ENCODE results near the gene CAPRIN2.

Gene CAPRIN2

DNA sequence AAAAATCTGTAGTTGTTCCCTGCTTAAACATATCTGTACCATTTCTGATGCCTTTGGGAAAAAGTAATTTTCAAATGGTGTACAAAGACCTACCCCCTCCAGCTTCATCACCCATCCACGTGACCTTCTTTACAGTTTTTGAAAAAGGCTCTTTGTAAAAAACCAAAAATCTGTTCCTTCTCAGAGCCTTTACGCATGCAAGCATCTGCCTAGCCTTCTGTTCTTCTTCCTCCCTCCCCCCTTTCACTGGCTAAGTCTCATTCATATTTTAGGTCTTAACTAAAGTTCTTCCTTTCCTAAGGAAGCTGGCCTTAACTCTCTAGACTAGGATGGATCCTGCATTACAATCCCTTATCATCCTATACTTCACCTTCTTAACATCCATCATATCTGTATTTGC lies 10.4 kb downstream of the CAPRIN2 start:
- TF ChIP-seq, protein P1, sequence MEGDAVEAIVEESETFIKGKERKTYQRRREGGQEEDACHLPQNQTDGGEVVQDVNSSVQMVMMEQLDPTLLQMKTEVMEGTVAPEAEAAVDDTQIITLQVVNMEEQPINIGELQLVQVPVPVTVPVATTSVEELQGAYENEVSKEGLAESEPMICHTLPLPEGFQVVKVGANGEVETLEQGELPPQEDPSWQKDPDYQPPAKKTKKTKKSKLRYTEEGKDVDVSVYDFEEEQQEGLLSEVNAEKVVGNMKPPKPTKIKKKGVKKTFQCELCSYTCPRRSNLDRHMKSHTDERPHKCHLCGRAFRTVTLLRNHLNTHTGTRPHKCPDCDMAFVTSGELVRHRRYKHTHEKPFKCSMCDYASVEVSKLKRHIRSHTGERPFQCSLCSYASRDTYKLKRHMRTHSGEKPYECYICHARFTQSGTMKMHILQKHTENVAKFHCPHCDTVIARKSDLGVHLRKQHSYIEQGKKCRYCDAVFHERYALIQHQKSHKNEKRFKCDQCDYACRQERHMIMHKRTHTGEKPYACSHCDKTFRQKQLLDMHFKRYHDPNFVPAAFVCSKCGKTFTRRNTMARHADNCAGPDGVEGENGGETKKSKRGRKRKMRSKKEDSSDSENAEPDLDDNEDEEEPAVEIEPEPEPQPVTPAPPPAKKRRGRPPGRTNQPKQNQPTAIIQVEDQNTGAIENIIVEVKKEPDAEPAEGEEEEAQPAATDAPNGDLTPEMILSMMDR (IDR thresholded peaks at IDR 0.05) = no peak
- intact Hi-C loops (cut with DNase I; ENCODE audit: low total_unique reads) = no loop called here

DNA sequence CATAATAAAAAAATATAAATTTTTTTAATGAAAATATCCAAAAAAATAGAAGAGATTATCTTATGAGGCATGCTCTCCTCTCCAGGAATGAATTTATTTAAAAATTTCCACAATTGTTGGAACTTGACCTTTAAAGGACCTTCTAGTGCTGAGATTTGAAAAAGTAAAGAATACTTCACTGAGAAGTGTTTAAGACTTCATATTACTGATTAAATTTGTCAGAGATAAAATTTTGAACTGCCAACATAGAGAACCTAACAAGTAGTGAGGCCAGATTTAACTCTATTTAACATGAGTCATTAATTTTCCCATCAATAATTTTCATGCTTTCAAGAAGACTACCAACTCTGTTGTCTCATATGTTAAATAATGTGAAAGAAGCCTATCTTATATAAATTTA lies 14.5 kb downstream of the CAPRIN2 start:
- no peaks in the 10 kb centered on the region for H3K9me3 ChIP-seq
- intact Hi-C loops (cut with DNase I; ENCODE audit: low total_unique reads) = no loop called here
- H3K36me3 ChIP-seq = peaks cover 14 to 27% (median 22%) of the 10 kb centered on the region in 3 donors
- DNase-seq = no peak
- no peak overlapping the region for H3K27ac ChIP-seq
- TF ChIP-seq, protein P1 (IDR thresholded peaks at IDR 0.05) = no peak
- no peak overlapping the region for H3K4me3 ChIP-seq
- H3K27me3 ChIP-seq = no peaks in the 10 kb centered on the region
- H3K4me1 ChIP-seq = no peaks in the 10 kb centered on the region

More for the DNA sequence above, 10.4 kb downstream of the CAPRIN2 start:
- Histone ChIP-seq H3K9me3 (no peaks in the 10 kb centered on the region), H3K27ac (no peak overlapping the region), H3K36me3 (peaks cover 0 to 28% (median 15%) of the 10 kb centered on the region in 3 donors), H3K27me3 (no peaks in the 10 kb centered on the region), H3K4me3 (no peak overlapping the region), H3K4me1 (peaks cover 0 to 2% (median 0%) of the 10 kb centered on the region in 4 donors)
- no peak for DNase-seq

DNA sequence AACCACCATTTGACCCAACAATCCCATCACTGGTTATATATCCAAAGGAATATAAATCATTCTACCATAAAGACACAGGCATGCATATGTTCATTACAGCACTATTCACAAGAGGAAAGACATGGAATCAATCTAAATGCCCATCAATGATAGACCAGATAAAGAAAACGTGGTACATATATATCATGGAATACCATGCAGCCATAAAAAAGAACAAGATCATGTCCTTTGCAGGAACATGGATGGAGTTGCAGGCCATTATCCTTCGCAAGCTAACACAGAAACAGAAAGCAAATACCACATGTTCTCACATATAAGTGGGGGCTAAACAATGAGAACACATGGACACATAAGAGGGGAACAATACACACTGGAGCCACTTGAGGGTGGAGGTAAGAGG lies 15.7 kb downstream of the CAPRIN2 start:
- intact Hi-C loops (cut with DNase I; ENCODE audit: low total_unique reads) = no loop called here
- no peaks in the 10 kb centered on the region for H3K27me3 ChIP-seq
- DNase-seq = no peak
- no peak overlapping the region for H3K27ac ChIP-seq
- H3K4me1 ChIP-seq = no peaks in the 10 kb centered on the region
- H3K9me3 ChIP-seq = no peaks in the 10 kb centered on the region
- H3K36me3 ChIP-seq = peaks cover 14 to 36% (median 27%) of the 10 kb centered on the region in 3 donors
- TF ChIP-seq, protein P1 (IDR thresholded peaks at IDR 0.05) = no peak
- no peak overlapping the region for H3K4me3 ChIP-seq

DNA sequence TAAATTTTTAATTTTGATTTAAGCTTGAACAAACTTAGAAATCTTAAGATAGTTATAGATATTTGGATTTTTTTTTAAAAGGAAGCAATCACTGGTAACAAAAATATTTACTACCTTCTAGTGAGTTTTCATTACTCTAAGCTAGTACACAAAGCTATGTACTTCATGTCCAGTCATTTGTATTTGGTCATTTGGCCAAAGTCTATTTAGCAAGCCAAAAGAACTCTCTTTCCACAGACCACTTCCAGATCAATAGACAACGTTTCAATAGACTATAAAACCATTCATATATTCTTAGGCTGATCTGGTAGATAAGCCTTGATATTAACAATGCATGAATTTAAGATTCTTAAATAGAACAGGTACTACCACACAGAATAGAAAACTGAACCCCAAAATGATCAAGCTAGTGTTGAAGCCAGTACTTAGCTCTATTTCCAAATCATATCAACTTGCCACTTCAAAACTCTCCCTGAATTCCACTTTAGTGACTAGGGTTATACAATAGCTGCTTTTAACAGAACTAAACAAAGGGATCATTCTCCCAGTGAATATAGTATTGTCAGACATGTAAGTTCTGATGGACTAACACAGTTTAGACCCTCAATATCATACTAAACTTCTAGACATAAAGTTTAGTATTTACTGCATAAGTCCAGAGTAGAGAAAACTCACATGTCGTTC lies 21.7 kb downstream of the CAPRIN2 start:
- H3K36me3 ChIP-seq = peaks cover 19 to 38% (median 26%) of the 10 kb centered on the region in 3 donors
- no peaks in the 10 kb centered on the region for H3K9me3 ChIP-seq
- H3K4me1 ChIP-seq = no peaks in the 10 kb centered on the region
- TF ChIP-seq, protein P1 (IDR thresholded peaks at IDR 0.05) = no peak
- H3K27me3 ChIP-seq = no peaks in the 10 kb centered on the region
- H3K27ac ChIP-seq = no peak overlapping the region
- intact Hi-C loops (cut with DNase I; ENCODE audit: low total_unique reads) = no loop called here
- H3K4me3 ChIP-seq = no peak overlapping the region
- DNase-seq = no peak

DNA sequence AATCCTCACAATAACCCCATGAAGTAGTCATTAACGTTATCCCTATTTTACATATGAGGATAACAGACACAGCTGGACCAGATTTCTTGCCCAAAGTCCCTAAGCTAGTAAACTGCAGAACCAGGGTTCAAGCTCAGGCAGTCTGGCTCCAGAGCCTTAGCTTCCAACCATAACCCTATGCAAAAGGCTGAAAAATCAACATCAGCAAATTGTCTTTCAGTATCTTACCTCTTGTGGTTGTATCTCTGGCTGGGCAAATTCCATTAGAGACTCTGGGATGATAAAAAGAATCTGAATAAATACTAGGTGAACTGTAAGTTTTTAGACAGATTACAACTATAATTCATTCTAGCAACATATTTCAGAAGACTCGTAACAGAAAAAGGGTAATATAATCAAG lies 24.7 kb downstream of the CAPRIN2 start:
- Histone ChIP-seq H3K36me3 (peaks cover 12 to 31% (median 14%) of the 10 kb centered on the region in 3 donors), H3K4me1 (peaks cover 0 to 9% (median 0%) of the 10 kb centered on the region in 4 donors), H3K27me3 (no peaks in the 10 kb centered on the region), H3K9me3 (no peaks in the 10 kb centered on the region), H3K27ac (no peak overlapping the region), H3K4me3 (no peak overlapping the region)
- intact Hi-C loops (cut with DNase I; ENCODE audit: low total_unique reads) = no loop called here
- TF ChIP-seq, protein P1 (IDR thresholded peaks at IDR 0.05) = no peak
- DNase-seq = no peak
